Prostate gland (tissue), 2 donors: ENCODE measurements around the gene TMEM18. TPM values are rescaled to one million over a fixed set of nuclear protein-coding genes. Genes with fewer than 3 reads are reported as not detected.

Experiments
- DNase-seq: peaks from one replicate; pipeline ENCODE4 v3.0.0-alpha.2; 2019; ENCODE audit warnings: low spot score
- H3K27ac ChIP-seq, 2 donors: fragments of 200-600 bp; sonication (generic); 2 replicates each; pipeline ENCODE4 v1.5.1; 2017 to 2019
- H3K27me3 ChIP-seq: fragments of 200-600 bp; sonication (generic); replicated peaks from 2 replicates; pipeline ENCODE4 v1.5.1; 2019; ENCODE audit not compliant: insufficient read depth
- H3K36me3 ChIP-seq, 2 donors: fragments of 200-600 bp; sonication (generic); 1 replicate in 1 of 2; 2 replicates in 1 of 2; pipeline versions ENCODE4 v1.5.1 to v1.8.1; 2017 to 2019
- H3K4me1 ChIP-seq: fragments of 200-600 bp; sonication (generic); replicated peaks from 2 replicates; pipeline ENCODE4 v1.5.1; 2019
- H3K4me3 ChIP-seq, 2 donors: fragments of 200-600 bp; sonication (generic); 2 replicates each; pipeline ENCODE4 v1.5.1; 2017 to 2019
- H3K9me3 ChIP-seq: fragments of 200-600 bp; sonication (generic); 2 replicates; pipeline ENCODE4 v1.5.1; 2017
- POLR2A ChIP-seq: fragments of 450-650 bp; IDR thresholded peaks from one replicate; pipeline ENCODE4 v1.6.1; 2016; ENCODE audit warnings: antibody characterized with exemption, mild to moderate bottlenecking
- POLR2AphosphoS5 ChIP-seq: sonication (generic); formaldehyde crosslinking; IDR thresholded peaks from one replicate; pipeline ENCODE4 v1.6.1; 2017; ENCODE audit warnings: antibody characterized with exemption
- WGBS: methylation state at CpG from one replicate; pipeline ENCODE4 v1.1.5; 2018; 5-methylcytosine and 5-hydroxymethylcytosine counted together
- intact Hi-C: fragments of 100-400 bp; cut with DNase I; formaldehyde crosslinking; loops from one replicate; pipeline ENCODE4 v1.14.2; 2022
- total RNA-seq, 2 donors: library from RNA; depleted of rRNA; stranded (reverse); fragments of >200 nt; gene quantifications; one replicate each; pipeline ENCODE4 v1.1.0, GENCODE V29; 2016
- TF ChIP-seq, protein P1 (sequence below), 4 experiments: fragments of 200-600 bp in 2 of 4; fragments of 450-650 bp in 2 of 4; sonication (generic) in 2 of 4; IDR thresholded peaks; 1 replicate in 3 of 4; 2 replicates in 1 of 4; pipeline ENCODE4 v1.5.1; 2016 to 2019; ENCODE audit warnings: antibody characterized with exemption in 4 of 4, mild to moderate bottlenecking in 2 of 4, moderate library complexity in 2 of 4

Gene TMEM18
- total RNA-seq, 2 donors from 2014 or later: 17.7 to 19.3 TPM

- no peak for DNase-seq
- TF ChIP-seq, protein P1, sequence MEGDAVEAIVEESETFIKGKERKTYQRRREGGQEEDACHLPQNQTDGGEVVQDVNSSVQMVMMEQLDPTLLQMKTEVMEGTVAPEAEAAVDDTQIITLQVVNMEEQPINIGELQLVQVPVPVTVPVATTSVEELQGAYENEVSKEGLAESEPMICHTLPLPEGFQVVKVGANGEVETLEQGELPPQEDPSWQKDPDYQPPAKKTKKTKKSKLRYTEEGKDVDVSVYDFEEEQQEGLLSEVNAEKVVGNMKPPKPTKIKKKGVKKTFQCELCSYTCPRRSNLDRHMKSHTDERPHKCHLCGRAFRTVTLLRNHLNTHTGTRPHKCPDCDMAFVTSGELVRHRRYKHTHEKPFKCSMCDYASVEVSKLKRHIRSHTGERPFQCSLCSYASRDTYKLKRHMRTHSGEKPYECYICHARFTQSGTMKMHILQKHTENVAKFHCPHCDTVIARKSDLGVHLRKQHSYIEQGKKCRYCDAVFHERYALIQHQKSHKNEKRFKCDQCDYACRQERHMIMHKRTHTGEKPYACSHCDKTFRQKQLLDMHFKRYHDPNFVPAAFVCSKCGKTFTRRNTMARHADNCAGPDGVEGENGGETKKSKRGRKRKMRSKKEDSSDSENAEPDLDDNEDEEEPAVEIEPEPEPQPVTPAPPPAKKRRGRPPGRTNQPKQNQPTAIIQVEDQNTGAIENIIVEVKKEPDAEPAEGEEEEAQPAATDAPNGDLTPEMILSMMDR (IDR thresholded peaks at IDR 0.05): no peak
- TF ChIP-seq POLR2A: no peak
- no peak for TF ChIP-seq POLR2AphosphoS5
Observed at GRCh38 chr2:624551-625347, 52.5 kb downstream of the TMEM18 start.

GRCh38 chr2:624096-624495, 53.1 kb downstream of the TMEM18 start:
- Histone ChIP-seq H3K4me1 (no peaks in the 10 kb centered on the region), H3K4me3 (no peak overlapping the region), H3K27me3 (no peaks in the 10 kb centered on the region), H3K9me3 (no peaks in the 10 kb centered on the region), H3K27ac (no peak overlapping the region), H3K36me3 (no peaks in the 10 kb centered on the region)
- intact Hi-C loops: no loop called here
- DNase-seq: no peak
- WGBS: 81% methylated on average over 9 of the region's 10 CpGs
- no peak for TF ChIP-seq POLR2AphosphoS5
- no peak for TF ChIP-seq POLR2A
- TF ChIP-seq, protein P1 (IDR thresholded peaks at IDR 0.05): no peak

More at GRCh38 chr2:624551-625347, 52.5 kb downstream of the TMEM18 start:
- 80% methylated on average over 11 of the region's 11 CpGs for WGBS
- intact Hi-C loops: no loop called here
- Histone ChIP-seq H3K9me3 (no peaks in the 10 kb centered on the region), H3K4me1 (no peaks in the 10 kb centered on the region), H3K4me3 (no peak overlapping the region), H3K27me3 (no peaks in the 10 kb centered on the region), H3K27ac (no peak overlapping the region), H3K36me3 (no peaks in the 10 kb centered on the region)

- intact Hi-C loops: no loop called here
- H3K4me1 ChIP-seq: no peaks in the 10 kb centered on the region
- H3K36me3 ChIP-seq: no peaks in the 10 kb centered on the region
- H3K27me3 ChIP-seq: no peaks in the 10 kb centered on the region
- H3K9me3 ChIP-seq: no peaks in the 10 kb centered on the region
- DNase-seq: peak; percentile 0
- H3K27ac ChIP-seq: no peak overlapping the region
- no peak for TF ChIP-seq POLR2AphosphoS5
- TF ChIP-seq, protein P1 (IDR thresholded peaks at IDR 0.05): no peak
- no peak for TF ChIP-seq POLR2A
- H3K4me3 ChIP-seq: no peak overlapping the region
- 92% methylated on average over 13 of the region's 13 CpGs for WGBS
Observed at GRCh38 chr2:623130-623922, 53.9 kb downstream of the TMEM18 start.

DNA sequence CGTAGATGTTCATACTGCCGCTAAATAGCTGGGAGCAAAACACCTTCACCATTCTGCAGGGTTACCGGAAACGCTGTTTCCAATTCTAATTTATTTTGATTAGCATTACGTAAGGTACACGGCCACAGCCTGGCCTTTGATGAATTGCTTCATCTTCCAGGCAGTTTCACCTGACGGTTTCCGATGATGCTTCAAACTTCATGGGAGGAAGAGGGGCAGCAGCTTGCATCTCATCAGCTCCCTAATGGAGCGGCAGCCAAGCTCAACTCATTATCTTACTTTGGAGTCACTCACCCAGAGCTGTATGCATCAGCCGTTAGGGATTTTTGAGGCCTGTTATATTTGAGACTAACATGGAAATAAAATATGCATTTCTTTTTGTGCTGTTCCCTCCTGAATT, 54.8 kb downstream of the TMEM18 start:
- H3K27ac ChIP-seq: no peak overlapping the region
- peak; percentile 1 for DNase-seq
- intact Hi-C loops: no loop called here
- H3K36me3 ChIP-seq: no peaks in the 10 kb centered on the region
- H3K9me3 ChIP-seq: no peaks in the 10 kb centered on the region
- H3K27me3 ChIP-seq: no peaks in the 10 kb centered on the region
- 83% methylated on average over 10 of the region's 10 CpGs for WGBS
- TF ChIP-seq POLR2A: no peak
- H3K4me3 ChIP-seq: no peak overlapping the region
- no peaks in the 10 kb centered on the region for H3K4me1 ChIP-seq

GRCh38 chr2:621303-622099, 55.7 kb downstream of the TMEM18 start:
- 93% methylated on average over 44 of the region's 45 CpGs for WGBS

More at GRCh38 chr2:621303-622099, 55.7 kb downstream of the TMEM18 start:
- TF ChIP-seq POLR2AphosphoS5 (no peak), POLR2A (no peak)
- TF ChIP-seq, protein P1 (IDR thresholded peaks at IDR 0.05): no peak
- Histone ChIP-seq H3K4me3 (no peak overlapping the region), H3K27ac (no peak overlapping the region), H3K9me3 (no peaks in the 10 kb centered on the region), H3K36me3 (no peaks in the 10 kb centered on the region), H3K4me1 (no peaks in the 10 kb centered on the region), H3K27me3 (no peaks in the 10 kb centered on the region)
- intact Hi-C loops: no loop called here
- peak; percentile 1 for DNase-seq
